IPS DF 6.9 (cell line): ENCODE data around the gene DCD.

Experiments used
- DNase-seq: peaks from one replicate; pipeline ENCODE4 v3.0.0-alpha.2; 2013; ENCODE audit warnings: low read depth, low spot score
- H3K27ac ChIP-seq: one replicate; pipeline ENCODE4 v1.5.1; 2013; ENCODE audit warnings: low read length, control low read depth
- H3K27me3 ChIP-seq: 2 replicates; pipeline ENCODE4 v1.6.1; 2013; ENCODE audit warnings: mild to moderate bottlenecking, low read length; ENCODE audit not compliant: control insufficient read depth, insufficient read depth
- H3K36me3 ChIP-seq: 2 replicates; pipeline ENCODE4 v1.6.1; 2013; ENCODE audit warnings: low read length; ENCODE audit not compliant: control insufficient read depth, insufficient read depth
- H3K4me1 ChIP-seq: 2 replicates; pipeline ENCODE4 v1.6.1; 2013; ENCODE audit warnings: low read length; ENCODE audit not compliant: control insufficient read depth, insufficient read depth
- H3K4me3 ChIP-seq: 2 replicates; pipeline ENCODE4 v1.5.1; 2013; ENCODE audit warnings: mild to moderate bottlenecking, low read length
- H3K9me3 ChIP-seq: 2 replicates; pipeline ENCODE4 v1.6.1; 2013; ENCODE audit warnings: low read length, inconsistent platforms; ENCODE audit not compliant: control insufficient read depth, insufficient read depth
- WGBS: extraction: QIAGEN DNeasy Blood & Tissue Kit; methylation state at CpG from one replicate; pipeline ENCODE4 v1.1.7; 2013; ENCODE audit warnings: mixed read lengths, missing lambda C conversion rate; ENCODE audit not compliant: insufficient read length, insufficient coverage; 5-methylcytosine and 5-hydroxymethylcytosine counted together

Gene DCD

GRCh38 chr12:54648265-54648664 is at the start of gene DCD:
Gene DCD, minus strand, starts transcription at chr12:54648365. Its CDS starts 62 bp downstream, at chr12:54648303.
- no peak within 1 kb of the TSS for H3K27ac ChIP-seq
- no peak within 1 kb of the TSS for H3K4me3 ChIP-seq
- H3K27me3 ChIP-seq = no peaks in the 10 kb centered on the region
- no peaks in the 10 kb centered on the region for H3K9me3 ChIP-seq
- H3K4me1 ChIP-seq = no peaks in the 10 kb centered on the region
- DNase-seq = no peak
- no CpG with 5 or more reads among the region's 2 CpGs for WGBS
- H3K36me3 ChIP-seq = no peaks in the 10 kb centered on the region

GRCh38 chr12:54697851-54698250 is 49.7 kb upstream of the DCD start:
- H3K4me3 ChIP-seq = no peak overlapping the region
- no peaks in the 10 kb centered on the region for H3K4me1 ChIP-seq
- no peaks in the 10 kb centered on the region for H3K36me3 ChIP-seq
- no CpG with 5 or more reads among the region's 1 CpG for WGBS
- DNase-seq = no peak
- no peak overlapping the region for H3K27ac ChIP-seq
- no peaks in the 10 kb centered on the region for H3K9me3 ChIP-seq
- no peaks in the 10 kb centered on the region for H3K27me3 ChIP-seq

- Histone ChIP-seq H3K4me3 (no peak overlapping the region), H3K4me1 (no peaks in the 10 kb centered on the region; the same call in 1 of the 2 replicates), H3K27me3 (no peaks in the 10 kb centered on the region), H3K36me3 (no peaks in the 10 kb centered on the region), H3K9me3 (no peaks in the 10 kb centered on the region), H3K27ac (no peak overlapping the region)
- DNase-seq = no peak
- no CpG with 5 or more reads among the region's 2 CpGs for WGBS
Measured at GRCh38 chr12:54692353-54692752, 44.2 kb upstream of the DCD start.

- H3K36me3 ChIP-seq = no peaks in the 10 kb centered on the region
- peak; percentile 78 for DNase-seq
- H3K4me1 ChIP-seq = no peaks in the 10 kb centered on the region; the same call in 1 of the 2 replicates
- no peak overlapping the region for H3K27ac ChIP-seq
- no peaks in the 10 kb centered on the region for H3K9me3 ChIP-seq
- no peaks in the 10 kb centered on the region for H3K27me3 ChIP-seq
- H3K4me3 ChIP-seq = no peak overlapping the region
- WGBS = no CpG with 5 or more reads among the region's 2 CpGs
Measured at GRCh38 chr12:54689984-54690383, 41.8 kb upstream of the DCD start.

- no CpG with 5 or more reads among the region's 8 CpGs for WGBS
- no peak for DNase-seq
- Histone ChIP-seq H3K4me1 (peaks cover 6% of the 10 kb centered on the region), H3K27me3 (no peaks in the 10 kb centered on the region), H3K9me3 (no peaks in the 10 kb centered on the region), H3K36me3 (no peaks in the 10 kb centered on the region), H3K4me3 (no peak overlapping the region), H3K27ac (no peak overlapping the region)
Measured at GRCh38 chr12:54689034-54689372, 40.8 kb upstream of the DCD start.

- no peak overlapping the region for H3K4me3 ChIP-seq
- H3K4me1 ChIP-seq = peaks cover 7% of the 10 kb centered on the region
- no CpG with 5 or more reads among the region's 5 CpGs for WGBS
- no peaks in the 10 kb centered on the region for H3K9me3 ChIP-seq
- H3K27ac ChIP-seq = no peak overlapping the region
- no peaks in the 10 kb centered on the region for H3K27me3 ChIP-seq
- H3K36me3 ChIP-seq = no peaks in the 10 kb centered on the region
- no peak for DNase-seq
Measured at GRCh38 chr12:54688309-54689033, 40.3 kb upstream of the DCD start.

GRCh38 chr12:54684636-54685630 is 36.8 kb upstream of the DCD start:
- 100% methylated on average over 1 of the region's 12 CpGs for WGBS
- Histone ChIP-seq H3K4me3 (no peak overlapping the region), H3K9me3 (no peaks in the 10 kb centered on the region), H3K4me1 (peaks cover 15% of the 10 kb centered on the region), H3K27me3 (no peaks in the 10 kb centered on the region), H3K36me3 (no peaks in the 10 kb centered on the region), H3K27ac (no peak overlapping the region)
- DNase-seq = no peak

GRCh38 chr12:54683398-54683797 is 35.2 kb upstream of the DCD start:
- no peak overlapping the region for H3K4me3 ChIP-seq
- no peaks in the 10 kb centered on the region for H3K9me3 ChIP-seq
- peaks cover 15% of the 10 kb centered on the region for H3K4me1 ChIP-seq
- peak; percentile 64 for DNase-seq
- H3K27ac ChIP-seq = no peak overlapping the region
- H3K27me3 ChIP-seq = peaks cover 2% of the 10 kb centered on the region
- H3K36me3 ChIP-seq = no peaks in the 10 kb centered on the region
- WGBS = no CpG with 5 or more reads among the region's 2 CpGs

- Histone ChIP-seq H3K4me1 (peaks cover 15% of the 10 kb centered on the region), H3K4me3 (no peak overlapping the region), H3K27ac (no peak overlapping the region), H3K9me3 (no peaks in the 10 kb centered on the region), H3K27me3 (peaks cover 2% of the 10 kb centered on the region), H3K36me3 (no peaks in the 10 kb centered on the region)
- DNase-seq = no peak
- no CpG with 5 or more reads among the region's 1 CpG for WGBS
Measured at GRCh38 chr12:54682674-54683073, 34.5 kb upstream of the DCD start.

GRCh38 chr12:54680374-54680773 is 32.2 kb upstream of the DCD start:
- Histone ChIP-seq H3K9me3 (no peaks in the 10 kb centered on the region), H3K36me3 (no peaks in the 10 kb centered on the region), H3K4me1 (peaks cover 16% of the 10 kb centered on the region), H3K27ac (no peak overlapping the region), H3K27me3 (peaks cover 2% of the 10 kb centered on the region), H3K4me3 (no peak overlapping the region)
- DNase-seq = peak; percentile 90
- WGBS = no CpG with 5 or more reads among the region's 3 CpGs
